H54 (cell line): Measurements from ENCODE around the gene DNM2.

ENCODE experiments used
- DNase-seq: peaks from one replicate; pipeline ENCODE4 v3.0.0; 2011; ENCODE audit warnings: low spot score, mixed read lengths; ENCODE audit not compliant: insufficient read length
- FAIRE-seq: peaks from 3 replicates; lab custom pipeline; 2011; peaks lifted over from hg19 to GRCh38; lab: Jason Lieb, UNC
- POLR2A ChIP-seq: IDR thresholded peaks from 2 replicates; pipeline ENCODE4 v1.6.1; 2011; ENCODE audit warnings: low read depth, mild to moderate bottlenecking, low read length

The DNM2 gene

GRCh38 chr19:10808937-10809649 lies 91.2 kb downstream of the DNM2 start:
- DNase-seq (peak; percentile 90), FAIRE-seq (peak; percentile 61)
- TF ChIP-seq POLR2A, result no peak

GRCh38 chr19:10809651-10810285 lies 91.9 kb downstream of the DNM2 start:
- FAIRE-seq, result no peak
- TF ChIP-seq POLR2A, result no peak

GRCh38 chr19:10811391-10812111 lies 93.7 kb downstream of the DNM2 start:
- no peak for TF ChIP-seq POLR2A
- DNase-seq (no peak), FAIRE-seq (no peak)

More at GRCh38 chr19:10809651-10810285, 91.9 kb downstream of the DNM2 start:
- DNase-seq, result no peak

- DNase-seq, result no peak
These were observed 94.3 kb downstream of the DNM2 start for GRCh38 chr19:10812196-10812595.

GRCh38 chr19:10812902-10813404 lies 95.1 kb downstream of the DNM2 start:
- TF ChIP-seq POLR2A, result no peak
- FAIRE-seq (peak; percentile 79), DNase-seq (peak; percentile 89)

More at GRCh38 chr19:10812196-10812595, 94.3 kb downstream of the DNM2 start:
- TF ChIP-seq POLR2A, result no peak
- no peak for FAIRE-seq

GRCh38 chr19:10815007-10815536 lies 97.2 kb downstream of the DNM2 start:
- no peak for DNase-seq
- FAIRE-seq, result no peak
- TF ChIP-seq POLR2A, result no peak

- FAIRE-seq, result no peak
- no peak for DNase-seq
- no peak for TF ChIP-seq POLR2A
These were observed 98.2 kb downstream of the DNM2 start for GRCh38 chr19:10815969-10816644.

- no peak for TF ChIP-seq POLR2A
- DNase-seq (no peak), FAIRE-seq (no peak)
These were observed 98.8 kb downstream of the DNM2 start for GRCh38 chr19:10816691-10817090.

- FAIRE-seq (no peak), DNase-seq (no peak)
- TF ChIP-seq POLR2A, result no peak
These were observed 99.6 kb downstream of the DNM2 start for GRCh38 chr19:10817291-10818038.

- FAIRE-seq (no peak), DNase-seq (no peak)
- no peak for TF ChIP-seq POLR2A
These were observed 100.6 kb downstream of the DNM2 start for GRCh38 chr19:10818301-10819123.

GRCh38 chr19:10819124-10820060 lies 101.5 kb downstream of the DNM2 start:
- FAIRE-seq (no peak), DNase-seq (no peak)
- TF ChIP-seq POLR2A, result no peak

- no peak for TF ChIP-seq POLR2A
These were observed 102.3 kb downstream of the DNM2 start for GRCh38 chr19:10820173-10820572.

More at GRCh38 chr19:10820173-10820572, 102.3 kb downstream of the DNM2 start:
- DNase-seq (no peak), FAIRE-seq (no peak)
